ENCODE results near the gene NUMB.

NUMB gene

DNA sequence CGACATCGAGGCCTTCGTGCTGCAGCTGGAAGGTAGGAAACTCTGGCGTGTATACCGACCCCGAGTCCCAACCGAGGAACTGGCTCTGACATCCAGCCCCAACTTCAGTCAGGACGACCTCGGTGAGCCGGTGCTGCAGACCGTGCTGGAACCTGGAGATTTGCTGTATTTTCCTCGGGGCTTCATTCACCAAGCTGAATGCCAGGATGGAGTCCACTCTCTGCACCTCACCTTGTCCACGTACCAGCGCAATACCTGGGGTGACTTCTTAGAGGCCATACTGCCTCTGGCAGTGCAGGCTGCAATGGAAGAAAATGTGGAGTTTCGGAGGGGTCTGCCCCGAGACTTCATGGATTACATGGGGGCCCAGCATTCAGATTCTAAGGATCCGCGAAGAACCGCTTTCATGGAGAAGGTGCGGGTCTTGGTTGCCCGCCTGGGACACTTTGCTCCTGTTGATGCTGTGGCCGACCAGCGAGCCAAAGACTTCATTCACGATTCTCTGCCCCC lies 33.8 kb upstream of the NUMB start:
- H3K4me3 ChIP-seq (ENCODE audit: low read depth, low read length) = no peak overlapping the region
- TF ChIP-seq, protein P1, sequence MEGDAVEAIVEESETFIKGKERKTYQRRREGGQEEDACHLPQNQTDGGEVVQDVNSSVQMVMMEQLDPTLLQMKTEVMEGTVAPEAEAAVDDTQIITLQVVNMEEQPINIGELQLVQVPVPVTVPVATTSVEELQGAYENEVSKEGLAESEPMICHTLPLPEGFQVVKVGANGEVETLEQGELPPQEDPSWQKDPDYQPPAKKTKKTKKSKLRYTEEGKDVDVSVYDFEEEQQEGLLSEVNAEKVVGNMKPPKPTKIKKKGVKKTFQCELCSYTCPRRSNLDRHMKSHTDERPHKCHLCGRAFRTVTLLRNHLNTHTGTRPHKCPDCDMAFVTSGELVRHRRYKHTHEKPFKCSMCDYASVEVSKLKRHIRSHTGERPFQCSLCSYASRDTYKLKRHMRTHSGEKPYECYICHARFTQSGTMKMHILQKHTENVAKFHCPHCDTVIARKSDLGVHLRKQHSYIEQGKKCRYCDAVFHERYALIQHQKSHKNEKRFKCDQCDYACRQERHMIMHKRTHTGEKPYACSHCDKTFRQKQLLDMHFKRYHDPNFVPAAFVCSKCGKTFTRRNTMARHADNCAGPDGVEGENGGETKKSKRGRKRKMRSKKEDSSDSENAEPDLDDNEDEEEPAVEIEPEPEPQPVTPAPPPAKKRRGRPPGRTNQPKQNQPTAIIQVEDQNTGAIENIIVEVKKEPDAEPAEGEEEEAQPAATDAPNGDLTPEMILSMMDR (IDR thresholded peaks at IDR 0.05; ENCODE audit: control insufficient read depth, extremely low read depth, insufficient read depth) = no peak
- DNase-seq (ENCODE audit: low read depth) = no peak

- DNase-seq (ENCODE audit: low read depth) = no peak
- TF ChIP-seq, protein P1 (IDR thresholded peaks at IDR 0.05; ENCODE audit: control insufficient read depth, extremely low read depth, insufficient read depth) = no peak
- no peak overlapping the region for H3K4me3 ChIP-seq (ENCODE audit: low read depth, low read length)
Observed at GRCh38 chr14:73491256-73492042, 33.1 kb upstream of the NUMB start.

GRCh38 chr14:73489481-73490175 lies 31.3 kb upstream of the NUMB start:
- TF ChIP-seq, protein P1 (IDR thresholded peaks at IDR 0.05; ENCODE audit: control insufficient read depth, extremely low read depth, insufficient read depth) = no peak
- no peak overlapping the region for H3K4me3 ChIP-seq (ENCODE audit: low read depth, low read length)
- DNase-seq (ENCODE audit: low read depth) = no peak

GRCh38 chr14:73478684-73479083 lies 20.3 kb upstream of the NUMB start:
- no peak overlapping the region for H3K4me3 ChIP-seq (ENCODE audit: low read depth, low read length)
- no peak for DNase-seq (ENCODE audit: low read depth)
- TF ChIP-seq, protein P1 (IDR thresholded peaks at IDR 0.05; ENCODE audit: control insufficient read depth, extremely low read depth, insufficient read depth) = no peak

GRCh38 chr14:73477618-73478266 lies 19.4 kb upstream of the NUMB start:
- no peak for DNase-seq (ENCODE audit: low read depth)
- H3K4me3 ChIP-seq (ENCODE audit: low read depth, low read length) = no peak overlapping the region
- TF ChIP-seq, protein P1 (IDR thresholded peaks at IDR 0.05; ENCODE audit: control insufficient read depth, extremely low read depth, insufficient read depth) = no peak

DNA sequence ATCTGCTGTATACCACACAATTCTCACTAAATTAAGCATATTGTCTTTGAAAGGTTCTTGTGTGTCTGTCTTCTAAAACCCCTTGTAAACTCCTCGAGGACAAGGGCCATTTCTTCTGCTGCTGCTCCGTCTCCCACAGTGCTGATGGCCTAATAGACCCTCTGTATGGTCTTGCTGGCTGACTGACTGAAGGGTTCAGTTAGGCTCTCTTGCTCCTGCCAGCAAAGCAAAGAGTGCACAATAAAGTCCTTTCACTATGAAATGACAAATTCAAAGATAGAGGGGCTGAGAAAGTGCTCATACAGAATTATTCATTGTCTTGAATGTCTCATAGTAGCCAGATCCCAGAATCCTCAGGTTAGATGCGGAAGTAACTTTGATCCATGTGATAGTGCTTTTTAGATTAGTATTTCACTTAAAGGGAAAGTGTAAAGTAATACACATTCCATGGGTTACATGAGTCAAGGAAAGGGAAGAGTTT lies 18.1 kb upstream of the NUMB start:
- no peak for DNase-seq (ENCODE audit: low read depth)
- no peak overlapping the region for H3K4me3 ChIP-seq (ENCODE audit: low read depth, low read length)
- TF ChIP-seq, protein P1 (IDR thresholded peaks at IDR 0.05; ENCODE audit: control insufficient read depth, extremely low read depth, insufficient read depth) = no peak

All from LNCaP clone FGC (cell line).